Hematopoietic multipotent progenitor cell (in vitro differentiated cells): ENCODE data around the gene ST3GAL2. TPM values are rescaled to one million over a fixed set of nuclear protein-coding genes. Genes with fewer than 3 reads are reported as not detected.

Experiments used
- DNase-seq, 3 donors: peaks; one replicate each; pipeline ENCODE4 v3.0.0-alpha.2; 2011 to 2015; ENCODE audit warnings: low read depth in 2 of 3, low spot score in 2 of 3
- total RNA-seq: library from RNA; depleted of rRNA; stranded (reverse); fragments of >200 nt; gene quantifications from one replicate; pipeline ENCODE4 v1.2.3, GENCODE V29; 2012

The ST3GAL2 gene
- total RNA-seq, 1 donor, result 49.0 TPM

- DNase-seq, result no peak
Measured at GRCh38 chr16:70440009-70440692, 1.3 kb upstream of the ST3GAL2 start.

GRCh38 chr16:70438585-70438968, 323 bp downstream of the ST3GAL2 start:
- DNase-seq, result no peak

- DNase-seq, result no peak
Measured at GRCh38 chr16:70437582-70438557, 1.0 kb downstream of the ST3GAL2 start.

GRCh38 chr16:70437017-70437581, 1.8 kb downstream of the ST3GAL2 start:
- DNase-seq, result no peak

- DNase-seq, result no peak
Measured at GRCh38 chr16:70434484-70435260, 4.2 kb downstream of the ST3GAL2 start.

- DNase-seq, result no peak
Measured at GRCh38 chr16:70433458-70434103, 5.3 kb downstream of the ST3GAL2 start.

GRCh38 chr16:70432723-70433457, 6.0 kb downstream of the ST3GAL2 start:
- DNase-seq, result no peak

- DNase-seq, result peak in 1 of 3 donors; percentile 34
Measured at GRCh38 chr16:70432356-70432722, 6.6 kb downstream of the ST3GAL2 start.

- peak in 2 of 3 donors; percentile 84 to 91 for DNase-seq
Measured at GRCh38 chr16:70430667-70431536, 8.0 kb downstream of the ST3GAL2 start.

GRCh38 chr16:70429888-70430666, 8.8 kb downstream of the ST3GAL2 start:
- DNase-seq, result no peak

- peak in 2 of 3 donors; percentile 93 for DNase-seq
Measured at GRCh38 chr16:70428178-70428998, 10.5 kb downstream of the ST3GAL2 start.

GRCh38 chr16:70427786-70428177, 11.1 kb downstream of the ST3GAL2 start:
- DNase-seq, result no peak

- no peak for DNase-seq
Measured at GRCh38 chr16:70422543-70422942, 16.4 kb downstream of the ST3GAL2 start.

GRCh38 chr16:70421473-70422311, 17.2 kb downstream of the ST3GAL2 start:
- no peak for DNase-seq

- DNase-seq, result no peak
Measured at GRCh38 chr16:70421014-70421413, 17.9 kb downstream of the ST3GAL2 start.
